GM18861 (cell line): ENCODE results near the gene CCN5.
"Not testable (repeated sequence)": the region's sequence is repeated elsewhere in the genome, so short reads cannot be mapped to it uniquely, and the experiment has no call there.

Source experiments
- ATAC-seq: cut with Tn5 transposase; IDR thresholded peaks from one replicate; pipeline ENCODE4 v1.9.1; 2021; ENCODE audit not compliant: unreplicated experiment

The CCN5 gene

GRCh38 chr20:44756011-44756688 is 41.0 kb downstream of the CCN5 start:
- no peak for ATAC-seq

DNA sequence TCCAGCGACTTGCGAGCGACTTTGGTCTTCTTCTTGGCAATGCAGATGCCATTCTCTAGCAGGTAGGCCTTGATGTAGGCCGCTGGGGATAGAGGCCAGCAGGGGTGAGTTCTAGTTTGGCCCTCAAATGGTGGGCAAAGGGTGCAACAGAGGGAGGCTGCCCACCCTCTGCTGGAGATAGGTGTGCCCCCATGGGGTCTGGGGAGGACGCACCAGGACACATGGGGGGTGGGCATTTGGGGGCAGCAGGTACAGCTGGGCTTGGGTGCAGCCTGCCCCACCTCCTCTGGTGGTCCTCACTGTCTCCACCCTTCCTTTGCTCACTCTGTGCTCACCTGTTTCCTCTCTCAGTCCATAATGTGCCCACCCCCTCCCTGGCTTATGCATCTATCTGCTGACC is 41.8 kb downstream of the CCN5 start:
- ATAC-seq, result no peak

GRCh38 chr20:44758247-44759101 is 43.3 kb downstream of the CCN5 start:
- ATAC-seq, result no peak

GRCh38 chr20:44759595-44759994 is 44.4 kb downstream of the CCN5 start:
- ATAC-seq, result no peak

DNA sequence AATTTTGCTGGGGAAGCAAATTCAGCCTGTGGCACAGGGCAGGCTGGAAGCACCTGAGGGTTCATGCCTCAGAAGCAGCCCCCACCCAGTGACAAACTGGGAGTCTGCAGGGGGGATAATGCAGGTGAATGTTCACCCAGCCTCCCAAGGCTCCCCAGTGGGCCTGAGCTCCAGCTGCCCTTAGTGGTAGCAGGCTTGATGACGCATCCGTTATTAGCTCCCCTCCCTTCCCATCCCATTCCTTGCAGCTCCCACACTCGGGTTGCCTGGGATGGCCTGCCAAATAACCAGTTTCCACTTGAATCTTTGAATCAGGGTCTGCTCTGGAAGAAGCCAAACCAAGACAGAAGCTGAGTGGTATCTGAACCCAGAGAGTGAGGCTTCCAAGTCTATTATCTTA is 46.3 kb downstream of the CCN5 start:
- no peak for ATAC-seq

DNA sequence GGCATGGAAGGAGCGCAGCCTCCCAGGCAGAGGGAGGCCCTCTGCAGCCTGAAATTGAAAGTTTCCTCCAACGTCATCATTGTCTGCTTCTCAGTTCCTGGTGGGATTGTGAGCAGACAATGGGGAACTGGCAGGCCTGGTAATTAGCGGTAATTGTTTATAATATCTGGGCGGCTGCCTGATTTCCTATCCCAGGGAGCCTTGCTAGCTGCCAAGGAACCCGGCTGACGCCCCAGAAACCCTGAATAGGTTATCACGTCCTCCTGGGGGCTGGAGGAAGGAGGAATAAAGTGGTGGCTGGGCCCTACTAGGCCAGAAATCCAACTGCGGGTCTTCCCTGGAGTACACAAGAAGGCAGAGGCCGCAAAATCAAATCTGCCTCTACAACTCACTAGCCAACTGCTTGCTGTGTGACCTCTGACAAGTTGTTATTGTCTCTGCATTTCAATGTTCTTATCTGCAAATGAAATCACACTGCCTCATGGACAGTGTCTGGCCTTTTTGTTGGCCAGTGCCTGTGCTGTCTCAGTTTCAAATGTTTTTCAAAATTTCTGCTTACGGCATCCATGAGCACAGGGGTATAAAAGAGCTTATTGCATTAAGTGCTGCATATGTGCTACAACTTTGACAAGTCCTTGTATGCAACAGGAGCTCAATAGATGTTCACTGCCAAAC is 47.4 kb downstream of the CCN5 start:
- no peak for ATAC-seq

- not testable (repeated sequence) for ATAC-seq
Observed at GRCh38 chr20:44763798-44764197, 48.6 kb downstream of the CCN5 start.

DNA sequence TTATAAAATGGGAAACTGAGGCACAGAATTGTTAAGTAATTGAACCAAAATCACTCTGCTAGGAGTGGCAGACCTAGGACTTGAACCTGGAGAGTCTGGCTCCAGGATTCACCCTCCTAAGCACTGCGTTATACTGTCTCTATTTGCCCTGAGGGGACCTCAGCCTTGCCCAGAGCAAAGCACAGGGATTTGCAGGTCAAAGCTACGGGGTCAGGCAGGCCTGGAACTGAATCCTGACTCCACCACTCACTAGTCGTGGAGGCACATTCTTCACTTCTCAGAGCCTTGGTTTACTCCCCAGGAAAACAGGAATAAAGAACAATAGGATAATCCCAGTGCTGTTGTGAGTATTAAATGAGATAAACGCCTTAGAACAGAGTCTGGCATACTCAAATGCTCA is 49.9 kb downstream of the CCN5 start:
- ATAC-seq, result no peak

DNA sequence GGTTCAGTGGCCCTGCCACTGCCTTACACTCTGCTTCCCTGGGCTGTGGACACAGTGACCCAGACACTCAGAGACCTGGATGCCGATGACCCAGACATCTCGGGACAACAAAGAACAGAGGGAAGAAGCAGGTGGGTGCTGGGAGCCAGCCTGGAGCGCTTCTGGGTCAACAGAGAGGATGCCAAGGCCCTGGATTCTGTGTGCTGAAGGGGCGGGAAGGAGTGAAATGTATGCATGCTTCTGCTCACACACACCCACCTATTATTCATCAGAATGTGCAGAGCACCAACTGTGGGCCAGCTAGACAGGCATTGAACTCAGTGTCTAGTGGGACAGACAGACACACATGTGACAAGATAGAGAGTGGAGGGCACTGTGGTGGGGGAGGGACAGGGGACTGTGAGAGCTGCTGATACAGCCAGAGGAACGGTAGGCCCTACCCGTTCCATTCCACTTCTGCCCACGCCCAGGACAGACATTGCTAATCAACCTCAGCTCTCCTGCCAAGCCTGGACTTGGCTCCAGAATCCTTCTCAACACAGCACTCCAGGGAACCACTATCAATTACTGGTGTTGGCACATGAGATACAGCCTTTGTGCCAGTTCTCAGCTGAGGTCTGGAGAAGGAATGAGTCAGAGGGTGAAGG is 50.7 kb downstream of the CCN5 start:
- ATAC-seq, result no peak

GRCh38 chr20:44768256-44768655 is 53.1 kb downstream of the CCN5 start:
- ATAC-seq, result no peak

DNA sequence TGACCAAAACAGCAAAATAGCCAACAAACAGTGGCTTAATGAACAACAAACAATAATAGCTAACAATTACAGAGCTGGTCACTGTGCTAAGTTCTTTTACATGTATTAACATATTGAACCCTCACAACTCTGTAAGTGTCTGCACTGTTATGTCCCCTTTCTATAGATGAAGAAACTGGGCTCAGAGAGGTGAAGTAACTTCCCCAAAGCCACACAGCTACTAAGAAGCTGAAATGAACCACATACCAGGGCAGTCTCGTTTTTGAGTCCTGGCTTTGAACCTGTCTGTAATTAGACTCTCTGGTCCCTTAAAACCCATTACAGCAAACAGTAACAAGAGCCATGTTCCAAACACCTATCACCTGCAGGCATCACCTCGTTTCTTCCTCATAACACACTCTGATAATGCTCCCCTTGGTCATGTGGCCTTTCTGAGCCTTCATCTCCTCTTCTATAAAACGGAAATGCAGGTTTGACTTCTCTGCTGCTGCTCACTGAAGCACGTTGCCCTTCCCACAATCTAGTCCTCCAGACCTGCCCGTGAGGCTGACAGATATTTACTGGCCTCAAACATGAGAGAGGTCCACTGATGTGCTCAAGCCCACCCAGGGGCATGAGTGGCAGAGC is 53.8 kb downstream of the CCN5 start:
- ATAC-seq, result no peak

- ATAC-seq, result no peak
Observed at GRCh38 chr20:44769481-44769863, 54.3 kb downstream of the CCN5 start.

DNA sequence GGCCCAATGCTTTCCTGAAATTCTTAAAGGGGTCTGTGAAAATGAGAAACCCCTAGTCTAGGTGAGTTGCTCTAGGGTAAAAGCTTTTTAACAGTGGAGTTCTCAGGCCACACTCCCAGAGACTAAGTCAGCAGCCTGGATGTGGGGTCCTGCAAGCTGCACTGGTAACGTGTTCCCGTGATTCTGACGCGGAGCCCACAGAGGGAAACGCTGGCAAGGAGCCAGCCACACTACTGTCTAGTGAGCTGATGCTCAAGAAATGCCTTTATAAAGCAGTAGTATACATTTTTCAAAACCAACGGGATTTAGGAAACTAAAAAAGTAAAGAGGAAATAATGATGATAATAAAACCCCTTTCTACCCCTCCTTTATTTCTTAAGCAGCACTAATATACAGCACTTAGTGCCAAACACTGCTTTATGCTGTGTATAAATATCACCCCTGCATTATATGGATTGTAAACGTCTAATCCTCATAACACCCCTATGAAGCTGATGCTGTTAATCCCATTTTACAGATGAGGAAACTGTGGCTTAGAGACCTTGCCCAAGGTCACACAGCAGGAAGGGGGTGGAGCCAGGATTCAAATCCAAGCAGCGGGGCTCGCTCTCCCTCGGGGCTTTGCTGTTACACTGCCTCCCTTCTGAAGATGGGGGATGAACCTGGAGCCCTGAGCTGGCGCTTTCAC is 55.5 kb downstream of the CCN5 start:
- no peak for ATAC-seq

DNA sequence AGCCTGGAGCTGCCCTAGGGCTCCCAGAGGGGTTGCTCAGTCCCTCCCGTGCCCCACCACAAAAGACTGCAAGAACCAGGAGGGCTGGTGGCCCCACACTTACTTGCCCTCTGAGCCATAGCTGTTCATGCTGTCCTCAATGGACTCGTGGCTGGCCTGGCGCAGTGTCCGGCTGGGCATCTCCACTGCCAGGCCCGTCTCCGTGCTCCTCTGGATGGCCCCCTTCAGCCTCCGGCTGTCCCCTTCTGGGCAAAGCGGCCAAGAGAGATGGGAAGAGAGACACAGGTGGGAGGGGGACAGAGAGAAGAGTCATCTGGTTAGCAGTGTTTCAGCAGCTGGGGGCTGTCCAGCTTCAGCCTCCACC is 56.0 kb downstream of the CCN5 start:
- no peak for ATAC-seq

DNA sequence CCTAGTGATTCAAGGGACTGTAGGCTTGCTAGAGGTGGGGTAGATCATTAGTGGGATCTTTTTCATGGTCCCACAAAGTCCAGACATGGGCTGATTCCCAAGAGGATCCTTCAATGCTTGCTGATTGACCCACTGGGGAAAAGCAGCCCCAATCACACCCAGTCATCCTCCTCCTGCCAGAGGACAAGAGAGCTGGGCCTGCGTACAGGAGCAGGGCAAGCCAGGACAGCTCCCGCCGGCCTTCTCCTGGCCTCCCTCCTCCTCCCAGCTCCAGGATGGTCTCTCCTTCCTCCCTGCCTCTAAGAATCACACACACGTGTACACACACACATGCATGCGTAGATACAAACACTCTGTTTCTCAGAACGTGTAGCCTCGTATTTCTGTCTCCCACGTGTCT is 57.5 kb downstream of the CCN5 start:
- no peak for ATAC-seq

DNA sequence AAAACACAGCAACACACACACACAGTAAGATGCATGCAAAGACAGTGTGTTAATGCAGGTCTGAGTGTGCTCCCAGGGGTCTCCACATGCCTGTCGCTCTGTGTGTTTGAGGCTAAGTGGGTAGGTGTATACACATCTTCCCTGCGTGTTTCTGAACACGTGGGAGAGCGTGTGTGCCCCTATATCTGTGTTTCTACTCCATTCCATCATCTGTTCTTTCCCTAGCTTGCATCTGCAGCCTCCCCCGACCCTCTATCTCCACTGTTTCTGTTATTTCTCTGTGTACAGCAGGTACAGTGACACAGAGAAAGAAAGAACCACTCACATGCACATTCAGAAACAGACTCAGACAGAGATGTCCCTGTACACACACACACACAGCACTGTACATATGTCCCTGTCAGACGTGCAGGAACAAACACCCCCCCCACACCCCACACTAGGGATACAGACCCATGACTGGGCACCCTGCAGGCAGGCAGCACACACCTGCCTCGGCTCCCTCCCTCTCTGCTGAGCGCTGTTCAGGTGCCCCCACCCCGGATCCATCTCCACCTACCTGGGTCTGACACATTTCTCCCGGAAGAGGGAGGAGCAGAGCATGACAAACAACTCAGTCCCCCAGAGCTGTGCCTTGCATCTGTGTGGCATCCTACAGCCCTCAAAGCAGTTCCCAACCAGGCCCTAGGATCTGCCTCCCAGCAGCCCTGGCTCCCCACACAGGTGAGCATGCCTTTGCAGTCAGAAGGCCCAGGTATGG is 58.1 kb downstream of the CCN5 start:
- no peak for ATAC-seq

- ATAC-seq, result no peak
Observed at GRCh38 chr20:44776980-44777379, 61.8 kb downstream of the CCN5 start.
